ENCODE measurements around the gene VSX1. TPM values are rescaled to one million over a fixed set of nuclear protein-coding genes. Genes with fewer than 3 reads are reported as not detected.

Gene VSX1
- polyA plus RNA-seq, 1 donor (not counting 4 experiments of a cell fraction or from before 2014, with no cell fraction given), result not detected

GRCh38 chr20:25037288-25038102 is 44.4 kb downstream of the VSX1 start:
- no peaks in the 10 kb centered on the region for H3K9me3 ChIP-seq (ENCODE audit: control insufficient read depth, low read depth, low read length)
- H3K9ac ChIP-seq (ENCODE audit: control insufficient read depth, extremely low read depth, insufficient read depth, low read length), result no peak overlapping the region
- TF ChIP-seq EZH2 (IDR thresholded peaks at IDR 0.05; ENCODE audit: low read length) (no peak), CTCF (optimal IDR thresholded peaks at IDR 0.05 in 1 of 3, IDR thresholded peaks at IDR 0.05 in 1 of 3, conservative IDR thresholded peaks at IDR 0.05 in 1 of 3; ENCODE audit: extremely low read depth in 1 of 3, insufficient read depth in 2 of 3, low read length in 3 of 3) (no peak)
- no peak overlapping the region for H3K4me3 ChIP-seq (ENCODE audit: control insufficient read depth in 2 of 3, extremely low read depth in 1 of 3, insufficient read depth in 2 of 3, low read depth in 1 of 3, low read length in 3 of 3)
- no peaks in the 10 kb centered on the region for H4K20me1 ChIP-seq (ENCODE audit: control insufficient read depth, extremely low read depth, insufficient read depth, low read length)
- FAIRE-seq (no peak), DNase-seq (ENCODE audit: low read depth, low spot score) (no peak)
- no peaks in the 10 kb centered on the region for H3K27me3 ChIP-seq (ENCODE audit: control insufficient read depth, extremely low read depth, insufficient read depth, low read length)
- H2AFZ ChIP-seq (ENCODE audit: control insufficient read depth, low read length), result no peak overlapping the region
- no peak overlapping the region for H3K4me2 ChIP-seq (ENCODE audit: control insufficient read depth, extremely low read depth, insufficient read depth, low read depth, low read length)
- H3K36me3 ChIP-seq (ENCODE audit: control insufficient read depth in 2 of 2, extremely low read depth in 1 of 2, insufficient read depth in 2 of 2, low read length in 2 of 2), result no peaks in the 10 kb centered on the region
- dilution Hi-C loops (cut with MboI; ENCODE audit: extremely low pct_ligation_motif_present, low sequenced_read_pairs), result no loop called here
- no peaks in the 10 kb centered on the region for H3K79me2 ChIP-seq (ENCODE audit: control insufficient read depth, insufficient read depth, low read length)
- no peaks in the 10 kb centered on the region for H3K9me1 ChIP-seq (ENCODE audit: control insufficient read depth, extremely low read depth, insufficient read depth, low read length)
- H3K4me1 ChIP-seq (ENCODE audit: control insufficient read depth, extremely low read depth, insufficient read depth, low read length), result peaks cover 19% of the 10 kb centered on the region
- no peak overlapping the region for H3K27ac ChIP-seq (ENCODE audit: control insufficient read depth, insufficient read depth, low read length)

- H3K9me3 ChIP-seq (ENCODE audit: control insufficient read depth, low read depth, low read length), result no peaks in the 10 kb centered on the region
- H4K20me1 ChIP-seq (ENCODE audit: control insufficient read depth, extremely low read depth, insufficient read depth, low read length), result no peaks in the 10 kb centered on the region
- TF ChIP-seq CTCF (optimal IDR thresholded peaks at IDR 0.05 in 1 of 3, IDR thresholded peaks at IDR 0.05 in 1 of 3, conservative IDR thresholded peaks at IDR 0.05 in 1 of 3; ENCODE audit: extremely low read depth in 1 of 3, insufficient read depth in 2 of 3, low read length in 3 of 3) (no peak), EZH2 (IDR thresholded peaks at IDR 0.05; ENCODE audit: low read length) (no peak)
- no peak for DNase-seq (ENCODE audit: low read depth, low spot score)
- no peak overlapping the region for H3K27ac ChIP-seq (ENCODE audit: control insufficient read depth, insufficient read depth, low read length)
- peaks cover 20% of the 10 kb centered on the region for H3K4me1 ChIP-seq (ENCODE audit: control insufficient read depth, extremely low read depth, insufficient read depth, low read length)
- no peaks in the 10 kb centered on the region for H3K36me3 ChIP-seq (ENCODE audit: control insufficient read depth in 2 of 2, extremely low read depth in 1 of 2, insufficient read depth in 2 of 2, low read length in 2 of 2)
- no peak overlapping the region for H3K9ac ChIP-seq (ENCODE audit: control insufficient read depth, extremely low read depth, insufficient read depth, low read length)
- FAIRE-seq, result no peak
- no peaks in the 10 kb centered on the region for H3K9me1 ChIP-seq (ENCODE audit: control insufficient read depth, extremely low read depth, insufficient read depth, low read length)
- H3K79me2 ChIP-seq (ENCODE audit: control insufficient read depth, insufficient read depth, low read length), result no peaks in the 10 kb centered on the region
- dilution Hi-C loops (cut with MboI; ENCODE audit: extremely low pct_ligation_motif_present, low sequenced_read_pairs), result no loop called here
- no peak overlapping the region for H3K4me3 ChIP-seq (ENCODE audit: control insufficient read depth in 2 of 3, extremely low read depth in 1 of 3, insufficient read depth in 2 of 3, low read depth in 1 of 3, low read length in 3 of 3)
- no peak overlapping the region for H3K4me2 ChIP-seq (ENCODE audit: control insufficient read depth, extremely low read depth, insufficient read depth, low read depth, low read length)
- no peak overlapping the region for H2AFZ ChIP-seq (ENCODE audit: control insufficient read depth, low read length)
- H3K27me3 ChIP-seq (ENCODE audit: control insufficient read depth, extremely low read depth, insufficient read depth, low read length), result peaks cover 4% of the 10 kb centered on the region
Measured at GRCh38 chr20:25036331-25036936, 45.5 kb downstream of the VSX1 start.
